GM12878 (cell line): ENCODE results near the gene DHPS. TPM values are rescaled to one million over a fixed set of nuclear protein-coding genes. Genes with fewer than 3 reads are reported as not detected.

ENCODE experiments used
- DPF2 ChIP-seq: fragments of 450-650 bp; IDR thresholded peaks from 2 replicates; pipeline ENCODE4 v1.6.1; 2017; ENCODE audit warnings: mild to moderate bottlenecking
- GABPA ChIP-seq: IDR thresholded peaks from 2 replicates; pipeline ENCODE4 v1.6.1; 2014; ENCODE audit warnings: antibody characterized with exemption, low read depth, mild to moderate bottlenecking, inconsistent platforms
- IRF3 ChIP-seq: fragments of 450-650 bp; IDR thresholded peaks from 2 replicates; pipeline ENCODE4 v1.6.1; 2014; ENCODE audit warnings: mild to moderate bottlenecking
- LARP7 ChIP-seq: fragments of 450-650 bp; IDR thresholded peaks from 2 replicates; pipeline ENCODE4 v1.6.1; 2017; ENCODE audit warnings: mild to moderate bottlenecking
- PAX5 ChIP-seq: IDR thresholded peaks from 2 replicates; pipeline ENCODE4 v1.6.1; 2011; ENCODE audit warnings: low read depth, low read length, borderline replicate concordance
- PAX8 ChIP-seq: fragments of 450-650 bp; IDR thresholded peaks from 2 replicates; pipeline ENCODE4 v1.6.1; 2017; ENCODE audit warnings: mild to moderate bottlenecking, moderate library complexity
- PBX3 ChIP-seq: IDR thresholded peaks from 2 replicates; pipeline ENCODE4 v1.6.1; 2011; ENCODE audit warnings: mild to moderate bottlenecking, low read depth, low read length, moderate library complexity; ENCODE audit not compliant: insufficient replicate concordance
- PKNOX1 ChIP-seq: fragments of 450-650 bp; IDR thresholded peaks from 2 replicates; pipeline ENCODE4 v1.6.1; 2016; ENCODE audit warnings: mild to moderate bottlenecking
- POLR2A ChIP-seq: IDR thresholded peaks from 2 replicates; pipeline ENCODE4 v1.6.1; 2011; ENCODE audit warnings: low read depth, mild to moderate bottlenecking, low read length
- RELB ChIP-seq: fragments of 450-650 bp; IDR thresholded peaks from 2 replicates; pipeline ENCODE4 v1.6.1; 2017; ENCODE audit warnings: low read depth, mild to moderate bottlenecking, moderate library complexity
- SIN3A ChIP-seq: IDR thresholded peaks from 2 replicates; pipeline ENCODE4 v1.6.1; 2012; ENCODE audit warnings: low read depth, low read length, improper control_type of control experiment
- SIX5 ChIP-seq: IDR thresholded peaks from 2 replicates; pipeline ENCODE4 v1.6.1; 2011; ENCODE audit warnings: mild to moderate bottlenecking, low read depth, low read length, moderate library complexity; ENCODE audit not compliant: severe bottlenecking
- SMAD1 ChIP-seq: fragments of 450-650 bp; IDR thresholded peaks from 2 replicates; pipeline ENCODE4 v1.6.1; 2018; ENCODE audit warnings: mild to moderate bottlenecking, low read depth; ENCODE audit not compliant: partially characterized antibody
- TAF1 ChIP-seq: IDR thresholded peaks from 2 replicates; pipeline ENCODE4 v1.6.1; 2011; ENCODE audit warnings: mild to moderate bottlenecking, low read depth, low read length, borderline replicate concordance
- ZBTB4 ChIP-seq: fragments of 450-650 bp; formaldehyde crosslinking; IDR thresholded peaks from 2 replicates; pipeline ENCODE4 v1.4.0; 2022; ENCODE audit warnings: mild to moderate bottlenecking, moderate library complexity
- ZBTB40 ChIP-seq: fragments of 450-650 bp; IDR thresholded peaks from 2 replicates; pipeline ENCODE4 v1.6.1; 2016; ENCODE audit warnings: mild to moderate bottlenecking, moderate library complexity, borderline replicate concordance
- ZNF622 ChIP-seq: fragments of 450-650 bp; IDR thresholded peaks from 2 replicates; pipeline ENCODE4 v1.6.1; 2017; ENCODE audit warnings: mild to moderate bottlenecking, inconsistent platforms
- polyA plus RNA-seq, 11 experiments: library from polyadenylated mRNA; depleted of rRNA in 4 of 11; unstranded in 6 of 11; stranded (reverse) in 5 of 11; fragments of >200 nt; fragmentation: Nextera tagmentation in 4 of 11; fragmentation: Illumina TruSeq in 1 of 11; extraction: Ambion mirVana in 4 of 11; extraction: Trizol in 1 of 11; gene quantifications; 1 replicate in 1 of 11; 2 replicates in 10 of 11; pipeline versions ENCODE4 v1.2.1 to v1.2.3, GENCODE V29; 2011 to 2016; ENCODE audit warnings: inconsistent platforms in 2 of 11, missing spikeins in 2 of 11, low read depth in 1 of 11
- total RNA-seq, 4 experiments: library from RNA; depleted of rRNA in 3 of 4; stranded (reverse); fragments of >200 nt in 3 of 4; fragmentation: Illumina TruSeq in 1 of 4; extraction: Trizol in 1 of 4; gene quantifications; 2 replicates each; pipeline versions ENCODE4 v1.2.1 to v1.2.3, GENCODE V29; 2013 to 2021

Gene DHPS
- total and polyA plus RNA-seq, 10 of the 15 experiments (the other 5 are each of a cell fraction or from before 2014, with no cell fraction given), result 36.4 to 104 (median 83.4) TPM

GRCh38 chr19:12664406-12665280 is 17.0 kb downstream of the DHPS start (continued):
- TF ChIP-seq PAX5 (no peak), SIN3A (no peak), ZBTB4 (no peak), PAX8 (no peak), IRF3 (no peak), SMAD1 (no peak), PBX3 (peak; percentile 7), RELB (no peak), LARP7 (no peak), SIX5 (no peak), PKNOX1 (no peak), DPF2 (0 out of 2 replicates have a peak, but pooled peaks have one; percentile 21), ZNF622 (no peak), ZBTB40 (no peak), GABPA (no peak), POLR2A (no peak), TAF1 (no peak)
